ENCODE results near the gene TMED10. TPM values are rescaled to one million over a fixed set of nuclear protein-coding genes. Genes with fewer than 3 reads are reported as not detected.

The TMED10 gene
- total RNA-seq, 1 donor from 2014 or later, result 130 TPM

- peaks cover 35% of the 10 kb centered on the region for H3K4me1 Mint-ChIP-seq
- H3K27me3 Mint-ChIP-seq, result no peaks in the 10 kb centered on the region
- H3K9me3 Mint-ChIP-seq, result no peaks in the 10 kb centered on the region
- H3K36me3 Mint-ChIP-seq (ENCODE audit: low read depth), result peaks cover 11% of the 10 kb centered on the region
- ATAC-seq (ENCODE audit: low read depth) (no peak), DNase-seq (no peak)
- intact Hi-C loops (cut with micrococcal nuclease), result no loop called here
- H3K4me3 Mint-ChIP-seq, result no peak overlapping the region
- no peak for TF ChIP-seq CTCF (IDR thresholded peaks at IDR 0.05)
- no peak overlapping the region for H3K27ac Mint-ChIP-seq
- CTCF ChIA-PET, result no interaction called here
- POLR2A ChIA-PET, result no interaction called here
Observed at GRCh38 chr14:75165586-75166391, 10.6 kb downstream of the TMED10 start.

- H3K4me3 Mint-ChIP-seq, result no peak overlapping the region
- ChIA-PET POLR2A (no interaction called here), CTCF (no interaction called here)
- H3K27me3 Mint-ChIP-seq, result no peaks in the 10 kb centered on the region
- H3K36me3 Mint-ChIP-seq (ENCODE audit: low read depth), result peaks cover 11% of the 10 kb centered on the region
- intact Hi-C loops (cut with micrococcal nuclease), result no loop called here
- no peaks in the 10 kb centered on the region for H3K9me3 Mint-ChIP-seq
- peaks cover 33% of the 10 kb centered on the region for H3K4me1 Mint-ChIP-seq
- ATAC-seq (ENCODE audit: low read depth) (no peak), DNase-seq (no peak)
- no peak overlapping the region for H3K27ac Mint-ChIP-seq
- no peak for TF ChIP-seq CTCF (IDR thresholded peaks at IDR 0.05)
Observed at GRCh38 chr14:75164809-75165208, 11.6 kb downstream of the TMED10 start.

GRCh38 chr14:75163677-75164076 lies 12.7 kb downstream of the TMED10 start:
- CTCF ChIA-PET, result no interaction called here

GRCh38 chr14:75162631-75163030 lies 13.8 kb downstream of the TMED10 start:
- ChIA-PET CTCF (no interaction called here), POLR2A (no interaction called here)
- H3K9me3 Mint-ChIP-seq, result no peaks in the 10 kb centered on the region
- no peak for TF ChIP-seq CTCF (IDR thresholded peaks at IDR 0.05)
- H3K36me3 Mint-ChIP-seq (ENCODE audit: low read depth), result peaks cover 11% of the 10 kb centered on the region
- intact Hi-C loops (cut with micrococcal nuclease), result no loop called here
- no peak overlapping the region for H3K27ac Mint-ChIP-seq
- DNase-seq (no peak), ATAC-seq (ENCODE audit: low read depth) (no peak)
- H3K4me1 Mint-ChIP-seq, result peaks cover 29% of the 10 kb centered on the region
- no peak overlapping the region for H3K4me3 Mint-ChIP-seq
- no peaks in the 10 kb centered on the region for H3K27me3 Mint-ChIP-seq

More at GRCh38 chr14:75163677-75164076, 12.7 kb downstream of the TMED10 start:
- ATAC-seq (ENCODE audit: low read depth), result no peak
- DNase-seq, result no peak
- Mint-ChIP-seq H3K27ac (no peak overlapping the region), H3K27me3 (no peaks in the 10 kb centered on the region), H3K4me3 (no peak overlapping the region), H3K9me3 (no peaks in the 10 kb centered on the region), H3K4me1 (peaks cover 35% of the 10 kb centered on the region), H3K36me3 (ENCODE audit: low read depth) (peaks cover 11% of the 10 kb centered on the region)
- intact Hi-C loops (cut with micrococcal nuclease), result no loop called here
- POLR2A ChIA-PET, result interaction anchor here (0.6 to 0.7 kb wide), 2 partner anchors 11 to 12 kb away, joined by 3 to 4 read pairs; no protein-coding TSS in a partner anchor
- TF ChIP-seq CTCF (IDR thresholded peaks at IDR 0.05), result no peak

- POLR2A ChIA-PET, result no interaction called here
- peak overlapping the region; percentile 51 for H3K27ac Mint-ChIP-seq
- no peak overlapping the region for H3K4me3 Mint-ChIP-seq
- ATAC-seq (ENCODE audit: low read depth) (no peak), DNase-seq (no peak)
- TF ChIP-seq CTCF (IDR thresholded peaks at IDR 0.05), result no peak
- intact Hi-C loops (cut with micrococcal nuclease), result no loop called here
- H3K9me3 Mint-ChIP-seq, result no peaks in the 10 kb centered on the region
- H3K4me1 Mint-ChIP-seq, result peaks cover 21% of the 10 kb centered on the region
- no peaks in the 10 kb centered on the region for H3K27me3 Mint-ChIP-seq
- CTCF ChIA-PET, result no interaction called here
- peaks cover 16% of the 10 kb centered on the region for H3K36me3 Mint-ChIP-seq (ENCODE audit: low read depth)
Observed at GRCh38 chr14:75158843-75159614, 17.4 kb downstream of the TMED10 start.

All from activated B cell treated with CpG ODN at 0.5 μM for 24 hours (primary cell).